Activated T-helper 9 cell treated with anti-CD3 and anti-CD28 coated beads, Interleukin-2, amount 50 U/mL, for 16 hours (primary cell): ENCODE measurements around the gene ATP1B2.
A peak's percentile ranks its signal among the peaks of the same experiment; 100 is the strongest.
"Not testable (repeated sequence)": the region's sequence is repeated elsewhere in the genome, so short reads cannot be mapped to it uniquely, and the experiment has no call there.

Experiments used
- DNase-seq: peaks from one replicate; pipeline ENCODE4 v3.0.0-alpha.2; 2020; ENCODE audit warnings: low read depth

The ATP1B2 gene, protein sequence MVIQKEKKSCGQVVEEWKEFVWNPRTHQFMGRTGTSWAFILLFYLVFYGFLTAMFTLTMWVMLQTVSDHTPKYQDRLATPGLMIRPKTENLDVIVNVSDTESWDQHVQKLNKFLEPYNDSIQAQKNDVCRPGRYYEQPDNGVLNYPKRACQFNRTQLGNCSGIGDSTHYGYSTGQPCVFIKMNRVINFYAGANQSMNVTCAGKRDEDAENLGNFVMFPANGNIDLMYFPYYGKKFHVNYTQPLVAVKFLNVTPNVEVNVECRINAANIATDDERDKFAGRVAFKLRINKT

DNA sequence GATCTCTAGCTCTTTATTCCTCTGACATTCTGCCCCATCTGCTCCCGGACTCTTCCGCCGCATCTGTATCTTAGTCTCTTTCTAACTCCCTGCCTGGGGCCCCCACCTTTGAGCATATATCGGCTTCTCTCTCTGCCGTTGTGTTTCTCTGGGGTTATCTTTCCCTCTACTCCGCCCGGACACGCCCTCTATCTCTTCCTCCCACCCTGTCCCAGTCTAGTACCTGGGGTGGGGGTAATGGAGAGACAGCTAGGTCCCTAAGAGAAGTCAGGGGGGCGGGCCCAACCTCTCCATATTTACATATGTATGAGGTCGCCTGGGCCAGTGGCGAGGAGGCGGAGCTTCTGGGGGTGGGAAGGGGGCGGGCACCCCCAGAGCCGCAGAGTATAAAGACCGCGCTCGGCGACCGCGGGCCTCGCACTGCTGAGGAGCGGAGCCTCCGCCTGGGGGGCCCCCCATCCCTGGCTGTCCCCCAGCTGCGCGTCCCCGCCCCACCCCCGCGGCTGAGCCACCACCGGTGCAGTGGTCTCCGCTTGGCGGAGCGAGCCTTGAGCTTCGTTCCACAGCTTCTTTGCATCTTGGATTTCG lies at the start of gene ATP1B2:
Gene ATP1B2, plus strand, starts transcription at position 418 of the 588 bp plus-strand sequence. CDS start 593 bp downstream, outside the sequence.
- peak; percentile 62 for DNase-seq

DNA sequence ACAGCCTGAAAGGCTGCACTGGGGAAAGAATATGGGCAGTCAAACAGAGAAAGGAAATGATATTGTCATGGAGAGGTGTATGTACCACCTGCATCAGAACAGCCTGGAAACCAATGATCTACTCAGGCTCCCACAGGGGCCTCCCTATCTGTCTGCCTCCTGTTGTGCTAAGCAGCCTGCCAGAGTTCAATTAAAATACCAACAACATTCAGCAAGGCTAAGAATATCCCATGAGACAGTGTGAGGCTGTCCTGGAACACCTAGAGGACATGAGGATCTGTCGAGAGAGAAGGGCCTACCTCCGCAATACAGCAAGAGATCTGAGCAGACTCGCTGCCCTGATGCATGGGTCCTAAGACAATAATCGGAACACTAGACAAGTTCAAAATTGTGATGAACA lies 44.4 kb upstream of the ATP1B2 start:
- no peak for DNase-seq

DNA sequence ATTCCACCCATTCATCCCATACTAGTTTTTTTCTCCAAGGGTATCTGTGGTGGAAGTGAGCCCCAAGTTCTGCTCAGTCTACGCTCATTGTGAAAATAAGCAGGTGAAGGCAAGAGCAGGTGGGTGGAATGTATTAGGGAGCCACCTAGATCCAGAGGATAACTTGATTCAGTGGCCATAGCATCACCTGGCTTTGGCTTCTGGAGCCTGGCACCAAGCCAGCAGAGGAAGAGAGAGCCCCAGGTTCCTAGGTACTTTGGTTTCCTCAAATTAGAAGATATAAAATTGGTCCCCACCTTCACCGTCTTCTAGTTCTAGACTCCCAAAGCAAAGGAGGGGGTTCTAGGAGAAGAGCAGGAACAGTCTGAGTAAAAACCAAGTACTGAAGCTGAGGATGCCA lies 40.1 kb upstream of the ATP1B2 start:
- no peak for DNase-seq

DNA sequence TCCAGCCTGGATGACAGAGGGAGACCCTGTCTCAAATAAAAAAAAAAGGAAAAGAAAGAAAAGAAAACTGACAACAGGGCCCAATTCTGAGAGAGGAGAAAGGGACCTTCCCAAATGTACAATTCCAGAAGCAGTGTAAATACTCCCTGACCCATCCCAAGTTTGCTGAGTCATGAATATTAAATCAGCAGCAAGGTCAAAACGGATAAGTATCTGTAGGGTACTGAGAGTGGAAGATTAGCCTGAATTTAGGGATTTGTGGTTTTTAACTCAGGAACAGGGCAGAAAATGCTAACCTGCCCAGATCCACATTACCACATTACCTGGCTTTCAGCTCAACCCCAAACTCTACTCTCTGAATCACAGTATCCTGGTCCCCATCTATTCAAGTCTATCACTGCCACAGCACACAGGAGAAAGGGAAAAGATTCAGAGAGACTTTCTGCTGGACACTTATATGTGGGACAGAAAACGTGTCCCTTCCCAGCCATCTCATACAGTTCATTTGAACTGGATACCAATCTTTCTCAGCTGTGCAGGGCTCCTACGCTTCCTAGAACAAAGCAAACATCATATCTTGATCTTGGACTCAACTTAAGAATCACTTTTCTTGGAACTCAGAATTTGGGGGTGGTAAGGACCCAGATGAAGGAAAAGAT lies 39.0 kb upstream of the ATP1B2 start:
- no peak for DNase-seq

DNA sequence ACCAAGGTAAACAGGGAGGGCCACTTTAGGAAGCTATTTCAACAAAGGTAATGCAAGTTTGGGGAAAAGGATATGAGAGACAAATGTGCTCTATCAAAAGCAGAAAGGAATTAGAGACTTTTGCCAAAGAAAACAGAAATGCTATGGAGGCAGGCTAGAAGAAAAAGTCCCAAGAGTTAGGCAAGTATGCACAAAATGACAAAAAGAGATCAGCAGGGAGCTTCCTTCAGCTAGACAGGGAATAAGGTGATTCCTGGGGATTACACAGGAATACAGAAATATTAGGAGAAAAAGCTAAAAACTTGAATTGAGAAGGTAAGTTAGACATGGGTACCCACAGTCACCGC lies 38.5 kb upstream of the ATP1B2 start:
- no peak for DNase-seq

DNA sequence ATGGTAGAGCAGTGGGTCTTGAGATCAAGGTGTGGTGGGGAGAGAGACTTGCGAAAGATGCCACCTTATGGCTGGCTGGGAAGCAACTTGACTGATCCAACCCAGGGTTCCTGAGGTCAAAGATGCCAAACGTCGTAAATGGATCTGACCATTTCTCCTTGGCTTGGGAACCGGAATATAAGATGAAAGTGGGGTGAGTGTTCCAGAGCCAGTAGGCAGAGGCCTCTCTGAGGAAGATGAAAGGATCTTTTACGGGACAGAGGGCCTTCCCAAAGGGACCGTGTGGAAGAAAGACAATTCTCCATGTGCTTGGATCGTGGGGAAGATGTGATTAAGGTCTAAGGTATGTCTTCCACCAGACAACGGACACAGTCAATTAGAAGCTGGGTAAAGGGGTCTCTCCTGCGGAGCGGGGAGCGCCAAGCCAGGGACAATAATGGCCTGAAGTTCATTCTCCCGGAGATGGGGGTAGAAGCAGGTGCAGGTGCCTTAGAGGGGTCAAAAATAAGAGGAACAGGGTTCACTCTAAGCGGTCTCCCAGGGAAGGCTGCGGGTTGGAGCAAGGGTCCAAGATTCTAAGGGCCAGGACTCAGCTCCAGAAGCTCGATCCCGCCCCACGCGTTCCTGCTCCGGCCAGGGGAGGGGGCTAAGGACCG lies 36.8 kb upstream of the ATP1B2 start:
- DNase-seq: no peak

DNA sequence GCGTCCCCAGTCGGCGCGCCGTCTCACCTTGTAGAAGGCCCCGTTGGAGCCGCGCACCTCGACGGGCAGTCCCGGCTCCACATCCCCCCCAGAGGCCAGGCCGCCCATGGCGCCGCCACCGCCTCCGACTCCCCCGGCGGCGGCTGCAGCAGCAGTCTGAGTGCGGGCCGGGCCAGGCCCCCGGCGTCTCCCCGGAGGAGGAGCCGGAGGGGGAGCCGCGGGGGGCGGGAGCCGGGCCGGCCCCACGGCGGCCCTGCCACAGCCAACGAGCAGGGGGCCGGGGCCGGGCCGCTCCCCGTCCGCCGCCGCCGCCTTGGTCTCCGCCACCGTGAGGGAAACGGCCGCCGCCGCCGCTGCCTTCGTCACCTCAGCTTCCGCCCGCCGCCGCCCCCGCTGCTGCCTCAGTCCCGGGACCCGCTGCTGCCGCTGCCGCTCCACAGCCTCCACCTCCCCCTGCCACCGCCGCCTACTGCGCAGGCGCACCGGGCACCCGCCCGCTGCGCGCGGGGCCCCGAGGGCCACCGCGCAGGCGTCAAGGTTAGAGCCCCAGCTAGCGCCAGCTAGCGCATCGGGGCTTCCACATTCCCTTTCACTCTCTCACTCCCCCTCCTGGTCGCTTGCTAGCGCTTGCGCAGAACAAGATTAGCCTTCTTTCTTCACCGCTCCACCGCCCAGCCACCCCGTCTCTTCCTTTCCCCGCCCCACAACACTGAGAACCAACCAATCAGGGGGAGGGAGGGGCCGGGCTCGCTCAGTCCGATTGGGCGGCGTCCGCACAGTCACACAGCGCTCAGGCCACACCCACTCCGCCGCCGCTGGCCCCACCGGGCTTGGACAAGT lies 36.1 kb upstream of the ATP1B2 start, which contains the start of gene FXR2:
Gene FXR2, minus strand, starts transcription at position 473 of the 840 bp plus-strand sequence. Its CDS starts 365 bp downstream, at position 108.
- DNase-seq: peak; percentile 98

DNA sequence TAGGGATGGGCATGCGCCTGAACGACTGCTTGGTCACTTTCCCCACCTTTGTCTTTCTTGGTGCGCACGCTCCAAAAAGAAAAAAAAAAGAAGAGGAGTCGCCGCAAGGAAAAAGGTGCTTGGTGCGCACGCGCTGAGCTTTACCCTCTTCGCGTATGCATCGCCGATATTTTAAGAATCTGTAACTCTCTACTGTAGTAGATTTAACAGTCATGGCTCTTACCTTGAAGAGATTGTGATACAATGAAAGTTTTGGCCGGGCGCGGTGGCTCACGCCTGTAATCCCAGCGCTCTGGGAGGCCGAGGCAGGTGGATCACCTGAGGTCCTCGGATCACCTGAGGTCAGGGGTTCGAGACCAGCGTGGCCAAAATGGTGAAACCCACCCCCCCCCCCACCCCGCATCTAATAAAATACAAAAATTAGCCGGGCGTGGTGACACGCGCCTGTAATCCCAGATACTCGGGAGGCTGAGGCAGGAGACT lies 35.4 kb upstream of the ATP1B2 start:
- DNase-seq: no peak

DNA sequence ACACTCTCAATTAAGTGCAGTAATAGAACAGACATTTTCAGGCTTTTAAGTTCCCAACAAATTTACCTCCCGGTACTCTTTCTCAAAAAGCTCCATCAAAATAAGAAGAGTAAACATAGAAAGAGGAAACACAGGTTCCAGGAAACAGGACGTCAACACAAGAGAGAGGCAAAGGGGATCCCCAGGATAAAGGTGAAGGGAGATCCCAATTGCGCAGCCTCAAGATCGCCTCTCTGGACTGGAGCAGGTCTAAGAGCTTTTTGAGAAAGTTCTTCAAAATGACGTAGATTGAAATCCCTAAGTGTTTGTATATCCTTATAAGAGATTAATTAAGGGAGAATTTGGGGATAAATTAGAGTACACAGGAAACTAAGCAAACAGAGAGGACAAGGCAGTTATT lies 32.1 kb upstream of the ATP1B2 start:
- DNase-seq: no peak

DNA sequence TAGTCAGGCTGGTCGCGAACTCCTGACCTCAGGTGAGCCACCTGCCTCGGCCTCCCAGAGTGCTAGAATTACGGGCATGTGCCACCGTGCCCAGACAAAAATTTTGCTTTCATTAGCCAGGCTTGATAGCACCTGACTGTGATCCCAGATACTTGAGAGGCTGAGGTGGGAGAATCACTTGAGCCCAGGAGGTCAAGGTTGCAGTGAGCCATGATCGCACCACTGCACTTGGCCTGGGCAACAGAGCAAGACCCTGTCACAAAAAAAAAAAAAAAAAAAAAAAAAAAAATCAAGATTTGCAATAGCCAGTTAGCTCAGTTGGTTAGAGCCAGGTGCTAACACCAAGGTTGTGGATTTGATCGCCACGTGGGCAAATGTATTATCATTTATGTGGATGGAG lies 29.9 kb upstream of the ATP1B2 start:
- no peak for DNase-seq

DNA sequence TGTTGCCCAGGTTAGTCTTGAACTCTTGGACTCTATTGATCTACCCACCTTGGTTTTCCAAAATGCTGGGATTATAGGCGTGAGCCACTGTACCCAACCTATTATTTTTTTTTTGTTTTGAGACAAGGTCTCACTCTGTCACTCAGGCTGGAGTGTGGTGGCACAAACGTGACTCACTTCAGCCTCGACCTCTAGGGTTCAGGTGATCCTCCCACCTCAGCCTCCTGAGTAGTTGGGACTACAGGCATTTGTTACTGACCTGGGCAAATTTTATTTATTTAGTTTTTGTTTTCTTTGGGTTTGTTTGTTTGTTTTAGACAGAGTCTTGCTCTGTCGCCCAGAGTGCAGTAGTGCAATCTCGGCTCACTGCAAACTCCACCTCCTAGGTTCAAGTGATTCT lies 27.1 kb upstream of the ATP1B2 start:
- no peak for DNase-seq

DNA sequence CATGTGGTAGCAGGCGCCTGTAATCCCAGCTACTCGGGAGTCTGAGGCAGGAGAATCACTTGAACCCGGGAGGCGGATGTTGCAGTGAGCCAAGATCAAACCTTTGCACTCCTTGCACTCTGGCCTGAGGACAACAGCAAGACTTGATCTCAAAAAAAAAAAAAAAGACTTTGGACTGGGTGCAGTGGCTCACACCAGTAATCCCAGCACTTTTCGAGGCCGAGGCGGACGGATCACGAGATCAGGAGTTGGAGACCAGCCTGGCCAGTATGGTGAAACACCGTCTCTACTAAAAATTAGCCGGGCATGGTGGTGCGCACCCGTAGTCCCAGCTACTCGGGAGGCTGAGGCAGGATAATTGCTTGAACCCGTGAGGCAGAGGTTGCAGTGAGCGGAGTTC lies 25.0 kb upstream of the ATP1B2 start:
- DNase-seq: not testable (repeated sequence)

DNA sequence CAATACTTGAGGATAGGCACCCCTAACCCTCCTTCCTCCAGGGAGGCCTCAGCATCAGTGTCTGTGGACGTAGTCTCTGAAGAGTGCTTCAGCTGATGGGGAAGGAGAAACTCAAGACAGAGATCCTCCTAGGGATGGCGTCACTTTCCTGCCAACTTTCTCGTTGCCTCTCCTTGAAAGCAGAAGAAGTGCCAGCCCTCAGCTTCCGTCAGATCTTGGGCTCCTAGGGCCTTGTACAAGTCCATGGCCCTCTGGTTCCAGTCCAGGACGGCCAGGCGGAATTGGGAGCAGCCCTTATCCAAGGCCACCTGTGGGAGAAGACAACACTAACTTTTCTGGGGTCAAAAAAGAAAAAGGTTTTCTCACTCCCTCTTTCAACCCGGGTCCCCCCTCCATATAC lies 24.4 kb upstream of the ATP1B2 start:
- DNase-seq: no peak

DNA sequence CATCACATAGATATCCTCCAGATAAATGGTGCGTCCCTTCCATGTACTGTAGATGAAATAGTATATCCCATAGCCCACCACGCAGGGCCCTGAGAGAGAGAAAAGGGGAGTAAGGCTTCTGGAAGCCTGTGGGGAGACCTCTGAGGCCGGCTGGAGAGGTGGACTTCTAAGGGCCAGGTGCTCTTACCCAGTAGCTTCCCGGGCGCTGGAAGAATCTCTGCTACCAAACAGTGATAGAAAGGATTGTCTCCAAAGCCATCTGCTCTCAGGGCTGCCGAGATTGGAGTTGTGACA lies 23.8 kb upstream of the ATP1B2 start:
- no peak for DNase-seq

DNA sequence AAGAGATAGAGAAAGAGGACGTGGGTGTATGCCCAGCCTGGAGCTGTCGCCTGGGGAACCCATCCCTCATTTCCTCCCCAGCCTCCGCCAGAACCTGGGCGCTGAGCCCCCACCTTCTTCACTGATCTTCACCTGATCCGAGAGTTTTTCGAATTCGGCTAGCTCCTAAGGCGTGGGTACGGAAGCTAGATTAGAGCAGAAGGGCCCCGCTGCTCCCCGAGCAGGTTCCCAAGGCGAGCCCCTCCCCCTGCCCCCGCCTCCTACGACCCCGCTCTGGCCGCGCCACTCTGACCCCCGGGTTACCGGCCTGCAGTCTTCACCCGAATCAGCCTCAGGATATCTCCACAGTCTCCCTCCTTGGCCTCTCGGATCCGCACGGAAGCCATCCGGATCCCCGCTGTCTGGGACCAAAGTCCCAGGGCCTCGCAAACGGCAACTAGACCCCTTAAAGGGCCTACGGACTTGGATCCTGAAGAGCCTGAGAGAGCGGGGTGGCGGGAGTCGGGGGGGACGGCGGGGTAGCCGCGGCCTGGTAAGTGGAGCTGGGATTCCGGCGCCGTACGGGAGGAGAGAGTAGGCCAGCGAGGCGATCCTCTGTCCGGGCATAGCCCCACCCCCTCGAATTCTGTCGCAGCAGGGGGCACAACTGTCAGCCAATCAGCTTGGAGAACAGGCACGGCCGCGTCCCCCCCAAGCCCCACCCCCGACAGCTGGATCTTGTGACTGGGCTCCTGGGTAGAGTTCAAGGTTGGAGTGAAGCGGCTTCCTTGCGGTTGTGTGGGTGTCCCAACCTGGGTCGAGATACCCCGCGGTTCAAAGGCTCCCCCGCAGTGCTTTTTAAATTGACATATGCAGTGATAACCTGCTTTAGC lies 23.2 kb upstream of the ATP1B2 start, which contains the start of gene SAT2:
Gene SAT2, minus strand, starts transcription at position 572 of the 872 bp plus-strand sequence. Its CDS starts 186 bp downstream, at position 386.
- peak; percentile 76 for DNase-seq

DNA sequence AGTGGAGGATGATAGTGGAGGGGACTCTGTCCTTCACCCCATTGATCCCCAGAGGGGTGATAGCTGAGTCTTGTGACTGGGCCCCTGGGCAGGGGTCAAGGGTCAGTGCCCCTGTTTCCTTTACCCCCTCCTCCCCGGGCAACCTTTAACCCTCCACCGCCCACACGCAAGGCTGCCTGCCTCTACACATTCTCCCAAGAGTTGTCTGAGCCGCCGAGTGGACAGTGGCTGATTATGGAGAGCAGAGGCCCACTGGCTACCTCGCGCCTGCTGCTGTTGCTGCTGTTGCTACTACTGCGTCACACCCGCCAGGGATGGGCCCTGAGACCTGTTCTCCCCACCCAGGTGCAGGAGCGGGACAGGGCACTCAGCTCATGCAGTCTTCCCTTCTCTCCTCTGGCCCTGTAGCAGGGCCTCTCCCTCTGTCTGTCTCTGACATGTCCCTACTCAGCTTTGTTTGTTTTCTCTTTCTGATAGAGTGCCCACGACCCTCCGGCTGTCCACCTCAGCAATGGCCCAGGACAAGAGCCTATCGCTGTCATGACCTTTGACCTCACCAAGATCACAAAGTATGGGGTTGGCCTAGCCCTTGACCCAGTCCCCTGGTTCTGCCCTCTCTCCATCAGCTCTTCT lies 20.7 kb upstream of the ATP1B2 start, which contains the start of gene SHBG:
Gene SHBG, plus strand, starts transcription at position 197 of the 633 bp plus-strand sequence. Its CDS starts 38 bp downstream, at position 235.
- DNase-seq: no peak

DNA sequence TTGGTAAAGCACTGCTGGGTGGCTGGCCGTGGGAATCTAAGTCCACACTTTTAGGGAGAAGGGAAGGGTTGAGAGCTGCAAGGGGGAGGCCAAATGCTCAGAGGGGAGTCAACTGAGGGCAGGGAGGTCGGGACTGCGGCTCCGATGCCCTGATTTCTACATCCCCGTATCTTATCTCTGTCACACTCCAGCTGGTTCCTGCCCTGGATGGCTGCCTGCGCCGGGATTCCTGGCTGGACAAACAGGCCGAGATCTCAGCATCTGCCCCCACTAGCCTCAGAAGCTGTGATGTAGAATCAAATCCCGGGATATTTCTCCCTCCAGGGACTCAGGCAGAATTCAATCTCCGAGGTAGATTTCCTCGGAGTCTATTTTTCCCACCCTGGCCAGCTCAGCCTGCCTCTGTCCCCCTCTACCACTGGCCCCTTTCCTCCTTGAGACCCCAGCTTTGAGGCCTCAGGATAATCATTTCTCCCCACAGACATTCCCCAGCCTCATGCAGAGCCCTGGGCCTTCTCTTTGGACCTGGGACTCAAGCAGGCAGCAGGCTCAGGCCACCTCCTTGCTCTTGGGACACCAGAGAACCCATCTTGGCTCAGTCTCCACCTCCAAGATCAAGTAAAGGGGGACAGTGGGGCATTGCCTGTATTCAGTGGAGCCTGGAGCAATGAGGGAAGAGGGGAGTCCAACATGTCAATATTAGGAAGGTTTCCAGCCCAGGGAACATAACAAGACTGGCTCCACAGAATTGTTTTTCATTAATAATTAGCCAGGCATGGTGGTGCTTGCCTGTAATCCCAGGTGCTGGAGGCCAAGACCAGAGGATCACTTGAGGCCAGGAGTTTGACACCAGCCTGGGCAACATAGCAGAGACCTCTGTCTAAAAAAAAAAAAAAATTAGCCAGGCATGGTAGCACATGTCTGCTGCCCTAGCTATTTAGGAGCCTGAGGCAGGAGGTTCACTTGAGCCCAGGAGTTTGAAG lies 19.0 kb upstream of the ATP1B2 start:
- no peak for DNase-seq

DNA sequence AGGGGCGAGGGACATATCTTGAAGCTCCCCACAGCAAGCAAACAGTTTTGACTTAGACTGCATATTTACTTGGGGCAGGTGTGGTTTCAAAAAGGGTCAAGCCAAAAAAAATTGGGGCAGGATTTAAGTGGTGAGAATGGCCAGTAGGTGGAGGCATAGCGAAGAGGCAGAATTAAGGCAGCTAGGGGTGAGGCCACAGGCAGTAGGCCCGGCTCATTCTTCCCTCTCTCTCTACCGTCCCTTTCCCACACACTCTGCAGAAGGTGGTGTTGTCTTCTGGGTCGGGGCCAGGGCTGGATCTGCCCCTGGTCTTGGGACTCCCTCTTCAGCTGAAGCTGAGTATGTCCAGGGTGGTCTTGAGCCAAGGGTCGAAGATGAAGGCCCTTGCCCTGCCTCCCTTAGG lies 18.2 kb upstream of the ATP1B2 start:
- no peak for DNase-seq

DNA sequence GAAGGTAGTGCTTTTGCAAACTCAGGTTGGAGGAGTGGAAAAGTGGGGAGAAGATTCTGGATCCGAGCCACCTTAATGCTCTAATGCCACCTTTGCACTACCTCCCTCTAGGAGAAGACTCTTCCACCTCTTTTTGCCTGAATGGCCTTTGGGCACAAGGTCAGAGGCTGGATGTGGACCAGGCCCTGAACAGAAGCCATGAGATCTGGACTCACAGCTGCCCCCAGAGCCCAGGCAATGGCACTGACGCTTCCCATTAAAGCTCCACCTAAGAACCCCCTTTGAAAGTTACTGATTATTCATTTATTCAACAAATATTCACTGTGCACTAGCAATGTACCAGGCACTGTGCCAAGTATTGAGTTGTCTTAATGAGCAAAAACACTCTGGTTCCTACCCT lies 17.6 kb upstream of the ATP1B2 start:
- DNase-seq: no peak
